Measurements from ENCODE around the gene GNG14.

- TF ChIP-seq CTCF (IDR thresholded peaks at IDR 0.05) (peak in 1 of 4 experiments; percentile 19), POLR2A (IDR thresholded peaks at IDR 0.05) (peak; percentile 15 to 53)
Observed at GRCh38 chr19:12681074-12681987, 6.5 kb upstream of the GNG14 start, which contains the start of gene DHPS.
